ENCODE results near the gene DNAJC7.

- no peak for TF ChIP-seq CTCF (conservative IDR thresholded peaks at IDR 0.05; ENCODE audit: low read depth, low read length)
- TF ChIP-seq EZH2 (IDR thresholded peaks at IDR 0.05; ENCODE audit: borderline replicate concordance, low read depth, low read length, poor library complexity, severe bottlenecking) = no peak
These were observed 14.3 kb upstream of the DNAJC7 start for GRCh38 chr17:42031584-42031983.

Data from A673 (cell line).